ENCODE results near the gene CASTOR1. TPM values are rescaled to one million over a fixed set of nuclear protein-coding genes. Genes with fewer than 3 reads are reported as not detected.

Gene CASTOR1
- total and polyA plus RNA-seq, 2 donors (not counting 1 experiment from before 2014, with no cell fraction given) = 2.7 to 5.0 TPM

GRCh38 chr22:30277547-30278344 is 11.6 kb downstream of the CASTOR1 start:
- no peaks in the 10 kb centered on the region for H4K20me1 ChIP-seq (ENCODE audit: control insufficient read depth, extremely low read depth, insufficient read depth, low read length)
- peak overlapping the region; percentile 66 for H2AFZ ChIP-seq (ENCODE audit: low read length)
- peak overlapping the region; percentile 47 for H3K27ac ChIP-seq (ENCODE audit: insufficient read depth, low read length)
- TF ChIP-seq EZH2 (IDR thresholded peaks at IDR 0.05; ENCODE audit: low read length, missing control alignments) = no peak
- TF ChIP-seq CTCF (conservative IDR thresholded peaks at IDR 0.05 in 1 of 2, IDR thresholded peaks at IDR 0.05 in 1 of 2; ENCODE audit: low read depth in 1 of 2, low read length in 2 of 2) = no peak
- H3K36me3 ChIP-seq (ENCODE audit: control insufficient read depth, insufficient read depth, low read length) = no peaks in the 10 kb centered on the region
- H3K27me3 ChIP-seq (ENCODE audit: control insufficient read depth, insufficient read depth, low read length) = no peaks in the 10 kb centered on the region
- no peaks in the 10 kb centered on the region for H3K79me2 ChIP-seq (ENCODE audit: control insufficient read depth, insufficient read depth, low read length)
- H3K9ac ChIP-seq (ENCODE audit: insufficient read depth, low read length) = no peak overlapping the region
- H3K4me3 ChIP-seq (replicated peaks in 1 of 4; ENCODE audit: control extremely low read depth in 1 of 4, insufficient read depth in 1 of 4, low read depth in 3 of 4, low read length in 4 of 4) = no peak overlapping the region
- peak; percentile 73 to 84 for DNase-seq (ENCODE audit: low read depth in 2 of 2)
- no peaks in the 10 kb centered on the region for H3K9me3 ChIP-seq (ENCODE audit: control insufficient read depth, insufficient read depth, low read depth, low read length)
- H3K4me2 ChIP-seq (ENCODE audit: extremely low read depth, insufficient read depth, low read length) = no peak overlapping the region
- peaks cover 2% of the 10 kb centered on the region for H3K4me1 ChIP-seq (ENCODE audit: control insufficient read depth, extremely low read depth, insufficient read depth, low read length)

- TF ChIP-seq EZH2 (IDR thresholded peaks at IDR 0.05; ENCODE audit: low read length, missing control alignments) (no peak), CTCF (conservative IDR thresholded peaks at IDR 0.05 in 1 of 2, IDR thresholded peaks at IDR 0.05 in 1 of 2; ENCODE audit: low read depth in 1 of 2, low read length in 2 of 2) (no peak)
- no peak overlapping the region for H3K4me2 ChIP-seq (ENCODE audit: extremely low read depth, insufficient read depth, low read length)
- H4K20me1 ChIP-seq (ENCODE audit: control insufficient read depth, extremely low read depth, insufficient read depth, low read length) = no peaks in the 10 kb centered on the region
- H3K4me1 ChIP-seq (ENCODE audit: control insufficient read depth, extremely low read depth, insufficient read depth, low read length) = peaks cover 2% of the 10 kb centered on the region
- no peak for DNase-seq (ENCODE audit: low read depth in 2 of 2)
- no peaks in the 10 kb centered on the region for H3K9me3 ChIP-seq (ENCODE audit: control insufficient read depth, insufficient read depth, low read depth, low read length)
- H2AFZ ChIP-seq (ENCODE audit: low read length) = no peak overlapping the region
- no peak overlapping the region for H3K27ac ChIP-seq (ENCODE audit: insufficient read depth, low read length)
- H3K36me3 ChIP-seq (ENCODE audit: control insufficient read depth, insufficient read depth, low read length) = no peaks in the 10 kb centered on the region
- H3K4me3 ChIP-seq (replicated peaks in 1 of 4; ENCODE audit: control extremely low read depth in 1 of 4, insufficient read depth in 1 of 4, low read depth in 3 of 4, low read length in 4 of 4) = no peak overlapping the region
- no peaks in the 10 kb centered on the region for H3K79me2 ChIP-seq (ENCODE audit: control insufficient read depth, insufficient read depth, low read length)
- H3K9ac ChIP-seq (ENCODE audit: insufficient read depth, low read length) = no peak overlapping the region
- H3K27me3 ChIP-seq (ENCODE audit: control insufficient read depth, insufficient read depth, low read length) = no peaks in the 10 kb centered on the region
These were observed 13.3 kb downstream of the CASTOR1 start for GRCh38 chr22:30276039-30276438.

GRCh38 chr22:30275625-30276024 is 13.7 kb downstream of the CASTOR1 start:
- H3K27me3 ChIP-seq (ENCODE audit: control insufficient read depth, insufficient read depth, low read length) = no peaks in the 10 kb centered on the region
- H3K79me2 ChIP-seq (ENCODE audit: control insufficient read depth, insufficient read depth, low read length) = no peaks in the 10 kb centered on the region
- no peaks in the 10 kb centered on the region for H4K20me1 ChIP-seq (ENCODE audit: control insufficient read depth, extremely low read depth, insufficient read depth, low read length)
- H3K27ac ChIP-seq (ENCODE audit: insufficient read depth, low read length) = no peak overlapping the region
- no peak for DNase-seq (ENCODE audit: low read depth in 2 of 2)
- peaks cover 2% of the 10 kb centered on the region for H3K4me1 ChIP-seq (ENCODE audit: control insufficient read depth, extremely low read depth, insufficient read depth, low read length)
- H3K36me3 ChIP-seq (ENCODE audit: control insufficient read depth, insufficient read depth, low read length) = no peaks in the 10 kb centered on the region
- H3K9ac ChIP-seq (ENCODE audit: insufficient read depth, low read length) = no peak overlapping the region
- no peak overlapping the region for H2AFZ ChIP-seq (ENCODE audit: low read length)
- TF ChIP-seq CTCF (conservative IDR thresholded peaks at IDR 0.05 in 1 of 2, IDR thresholded peaks at IDR 0.05 in 1 of 2; ENCODE audit: low read depth in 1 of 2, low read length in 2 of 2) (no peak), EZH2 (IDR thresholded peaks at IDR 0.05; ENCODE audit: low read length, missing control alignments) (no peak)
- H3K4me3 ChIP-seq (replicated peaks in 1 of 4; ENCODE audit: control extremely low read depth in 1 of 4, insufficient read depth in 1 of 4, low read depth in 3 of 4, low read length in 4 of 4) = no peak overlapping the region
- H3K4me2 ChIP-seq (ENCODE audit: extremely low read depth, insufficient read depth, low read length) = no peak overlapping the region
- H3K9me3 ChIP-seq (ENCODE audit: control insufficient read depth, insufficient read depth, low read depth, low read length) = no peaks in the 10 kb centered on the region

Measured in fibroblast of lung (primary cell).